Epithelial cell of proximal tubule (primary cell): Measurements from ENCODE around the gene TMEM163. TPM values are rescaled to one million over a fixed set of nuclear protein-coding genes. Genes with fewer than 3 reads are reported as not detected.

ENCODE experiments used
- DNase-seq: peaks from one replicate; pipeline ENCODE4 v3.0.0-alpha.2; 2011; ENCODE audit warnings: low read depth
- H3K4me3 ChIP-seq: 2 replicates; pipeline ENCODE4 v1.5.1; 2011; ENCODE audit warnings: low read depth, mild to moderate bottlenecking, low read length
- total RNA-seq: library from RNA; depleted of rRNA; stranded (reverse); fragments of >200 nt; gene quantifications from 2 replicates; pipeline ENCODE4 v1.2.3, GENCODE V29; 2015
- TF ChIP-seq, protein P1 (sequence below): conservative IDR thresholded peaks from 2 replicates; pipeline ENCODE4 v1.5.1; 2012; ENCODE audit warnings: low read depth, mild to moderate bottlenecking, low read length

The TMEM163 gene
- total RNA-seq, 1 donor from 2014 or later, result 0.40 TPM

GRCh38 chr2:134694411-134694810 is 24.4 kb downstream of the TMEM163 start:
- no peak overlapping the region for H3K4me3 ChIP-seq
- DNase-seq, result no peak
- TF ChIP-seq, protein P1, sequence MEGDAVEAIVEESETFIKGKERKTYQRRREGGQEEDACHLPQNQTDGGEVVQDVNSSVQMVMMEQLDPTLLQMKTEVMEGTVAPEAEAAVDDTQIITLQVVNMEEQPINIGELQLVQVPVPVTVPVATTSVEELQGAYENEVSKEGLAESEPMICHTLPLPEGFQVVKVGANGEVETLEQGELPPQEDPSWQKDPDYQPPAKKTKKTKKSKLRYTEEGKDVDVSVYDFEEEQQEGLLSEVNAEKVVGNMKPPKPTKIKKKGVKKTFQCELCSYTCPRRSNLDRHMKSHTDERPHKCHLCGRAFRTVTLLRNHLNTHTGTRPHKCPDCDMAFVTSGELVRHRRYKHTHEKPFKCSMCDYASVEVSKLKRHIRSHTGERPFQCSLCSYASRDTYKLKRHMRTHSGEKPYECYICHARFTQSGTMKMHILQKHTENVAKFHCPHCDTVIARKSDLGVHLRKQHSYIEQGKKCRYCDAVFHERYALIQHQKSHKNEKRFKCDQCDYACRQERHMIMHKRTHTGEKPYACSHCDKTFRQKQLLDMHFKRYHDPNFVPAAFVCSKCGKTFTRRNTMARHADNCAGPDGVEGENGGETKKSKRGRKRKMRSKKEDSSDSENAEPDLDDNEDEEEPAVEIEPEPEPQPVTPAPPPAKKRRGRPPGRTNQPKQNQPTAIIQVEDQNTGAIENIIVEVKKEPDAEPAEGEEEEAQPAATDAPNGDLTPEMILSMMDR, result no peak

DNA sequence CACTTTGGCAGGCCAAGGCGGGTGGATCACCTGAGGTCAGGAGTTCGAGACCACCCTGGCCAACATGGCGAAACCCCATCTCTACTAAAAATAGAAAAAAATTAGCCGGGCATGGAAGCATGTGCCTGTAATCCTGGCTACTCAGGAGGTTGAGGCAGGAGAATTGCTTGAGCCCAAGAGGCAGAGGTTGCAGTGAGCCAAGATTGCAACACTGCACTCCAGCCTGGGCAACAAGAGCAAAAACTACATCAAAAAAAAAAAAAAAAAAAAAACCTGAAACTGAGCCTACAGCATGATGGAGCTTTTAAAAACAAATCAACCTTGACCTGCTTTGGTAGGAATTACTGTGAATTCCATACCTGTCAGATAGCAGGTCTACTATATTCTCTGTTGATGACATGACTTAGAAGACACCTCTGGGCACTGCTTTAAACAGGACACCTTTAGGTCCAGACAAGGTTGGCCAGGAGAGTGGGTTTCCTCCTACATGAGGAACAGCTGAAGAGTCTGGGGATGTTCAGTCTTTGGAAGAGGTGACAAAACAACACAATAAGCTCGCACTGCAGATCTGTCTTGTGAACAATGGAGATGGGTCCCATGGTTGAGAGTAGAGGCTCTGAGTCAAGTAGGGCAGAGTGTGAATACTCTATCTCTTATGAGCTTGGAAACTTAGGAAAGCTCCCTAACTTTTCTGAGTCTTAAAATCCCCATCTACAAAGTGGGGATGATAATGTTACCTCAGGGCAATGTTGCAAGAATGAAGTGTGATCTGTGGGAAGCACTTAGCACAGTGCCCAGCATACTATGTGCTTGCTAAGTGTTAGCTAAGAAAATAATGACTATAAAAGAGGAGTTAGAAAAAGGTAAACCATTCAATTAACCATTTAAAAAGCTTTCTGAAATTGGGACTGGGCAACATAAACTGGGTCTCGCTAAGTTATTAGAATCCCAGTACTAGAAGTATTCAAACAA is 25.2 kb downstream of the TMEM163 start:
- H3K4me3 ChIP-seq, result no peak overlapping the region
- TF ChIP-seq, protein P1, result no peak
- no peak for DNase-seq

DNA sequence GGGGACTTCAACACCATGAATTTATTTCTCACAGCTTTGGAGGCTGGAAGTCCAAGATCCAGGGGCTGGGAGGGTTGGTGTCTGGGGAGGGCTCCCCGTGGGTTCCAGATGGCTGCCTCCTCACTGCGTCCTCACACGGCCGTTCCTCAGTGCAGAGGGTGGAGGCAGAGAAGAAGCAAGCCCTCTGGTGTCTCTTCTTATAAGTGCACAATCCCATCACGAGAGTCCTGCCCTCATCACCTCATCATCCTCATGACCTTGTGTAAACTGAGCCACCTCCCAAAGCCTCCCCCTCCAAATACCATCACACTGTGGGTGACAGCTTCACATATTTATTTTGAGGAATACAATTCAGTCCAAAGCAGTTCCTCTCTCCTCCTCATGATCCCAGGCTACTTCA is 26.3 kb downstream of the TMEM163 start:
- no peak for DNase-seq
- TF ChIP-seq, protein P1, result peak; percentile 46
- H3K4me3 ChIP-seq, result no peak overlapping the region

GRCh38 chr2:134690629-134691215 is 28.1 kb downstream of the TMEM163 start:
- no peak overlapping the region for H3K4me3 ChIP-seq
- no peak for DNase-seq
- TF ChIP-seq, protein P1, result no peak

GRCh38 chr2:134689315-134689714 is 29.5 kb downstream of the TMEM163 start:
- H3K4me3 ChIP-seq, result no peak overlapping the region
- no peak for DNase-seq
- TF ChIP-seq, protein P1, result no peak

DNA sequence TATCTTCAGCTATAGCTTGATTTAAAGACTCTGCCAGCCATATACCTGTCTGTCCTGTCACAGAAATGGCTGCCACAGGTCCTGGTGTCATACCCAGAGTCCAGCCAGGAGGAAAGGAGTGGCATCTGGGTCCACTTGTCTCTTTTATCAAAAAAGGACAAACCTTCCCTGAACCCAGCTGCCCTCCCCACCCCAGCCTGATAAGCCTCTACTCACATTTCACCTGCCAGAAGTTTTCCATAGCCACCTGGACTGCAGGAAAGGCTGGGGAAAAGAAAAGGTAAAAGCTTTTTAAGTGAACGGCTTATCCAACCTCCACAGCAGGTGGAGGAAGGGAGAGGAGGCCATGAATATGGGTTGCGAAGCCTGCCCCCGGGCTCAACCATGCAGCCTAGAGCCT is 32.8 kb downstream of the TMEM163 start:
- H3K4me3 ChIP-seq, result no peak overlapping the region
- DNase-seq, result no peak
- TF ChIP-seq, protein P1, result no peak
